H9 (cell line): ENCODE measurements around the gene FBXO22. TPM values are rescaled to one million over a fixed set of nuclear protein-coding genes. Genes with fewer than 3 reads are reported as not detected.

Source experiments
- DNase-seq: peaks from one replicate; pipeline ENCODE4 v3.0.0-alpha.2; 2017
- H2AFZ ChIP-seq: one replicate; pipeline ENCODE4 v1.6.1; 2013; ENCODE audit warnings: mild to moderate bottlenecking, low read length, control low read depth, moderate library complexity
- H2AK5ac ChIP-seq: 2 replicates; pipeline ENCODE4 v1.6.1; 2013; ENCODE audit warnings: low read length, control low read depth, mixed read lengths; ENCODE audit not compliant: insufficient read length
- H2BK120ac ChIP-seq: one replicate; pipeline ENCODE4 v1.6.1; 2013; ENCODE audit warnings: low read depth, mild to moderate bottlenecking, low read length, control low read depth, inconsistent platforms; ENCODE audit not compliant: poor library complexity, severe bottlenecking
- H2BK12ac ChIP-seq: 2 replicates; pipeline ENCODE4 v1.6.1; 2013; ENCODE audit warnings: low read length, control low read depth, mixed read lengths, low read depth; ENCODE audit not compliant: insufficient read length
- H2BK15ac ChIP-seq: 2 replicates; pipeline ENCODE4 v1.6.1; 2013; ENCODE audit warnings: low read depth, low read length, control low read depth
- H2BK20ac ChIP-seq: one replicate; pipeline ENCODE4 v1.6.1; 2013; ENCODE audit warnings: low read depth, mild to moderate bottlenecking, low read length, control low read depth, inconsistent platforms; ENCODE audit not compliant: poor library complexity, severe bottlenecking
- H2BK5ac ChIP-seq: 2 replicates; pipeline ENCODE4 v1.6.1; 2013; ENCODE audit warnings: low read length, control low read depth, mixed read lengths; ENCODE audit not compliant: insufficient read length
- H3K14ac ChIP-seq: 2 replicates; pipeline ENCODE4 v1.6.1; 2013; ENCODE audit warnings: low read length, control low read depth; ENCODE audit not compliant: insufficient read depth
- H3K18ac ChIP-seq: 2 replicates; pipeline ENCODE4 v1.6.1; 2013; ENCODE audit warnings: low read depth, mild to moderate bottlenecking, mixed read lengths, low read length, control low read depth; ENCODE audit not compliant: insufficient read length
- H3K23ac ChIP-seq: 2 replicates; pipeline ENCODE4 v1.6.1; 2013; ENCODE audit warnings: low read length, control low read depth, mixed read lengths, low read depth; ENCODE audit not compliant: insufficient read length
- H3K23me2 ChIP-seq: 2 replicates; pipeline ENCODE4 v1.6.1; 2013; ENCODE audit warnings: low read depth, mild to moderate bottlenecking, mixed read lengths, low read length, control low read depth; ENCODE audit not compliant: insufficient read length, poor library complexity, severe bottlenecking
- H3K27ac ChIP-seq: 2 replicates; pipeline ENCODE4 v1.5.1; 2013; ENCODE audit warnings: low read length, control low read depth, mixed read lengths, low read depth; ENCODE audit not compliant: insufficient read length
- H3K27me3 ChIP-seq: 2 replicates; pipeline ENCODE4 v1.6.1; 2013; ENCODE audit warnings: low read length, control low read depth, inconsistent platforms; ENCODE audit not compliant: insufficient read depth
- H3K4ac ChIP-seq: 2 replicates; pipeline ENCODE4 v1.6.1; 2013; ENCODE audit warnings: low read depth, mild to moderate bottlenecking, control low read depth, inconsistent platforms, low read length, moderate library complexity
- H3K4me1 ChIP-seq: 2 replicates; pipeline ENCODE4 v1.6.1; 2013; ENCODE audit warnings: low read length, control low read depth, inconsistent platforms; ENCODE audit not compliant: insufficient read depth
- H3K4me2 ChIP-seq: 2 replicates; pipeline ENCODE4 v1.6.1; 2013; ENCODE audit warnings: low read length, control low read depth, mixed read lengths; ENCODE audit not compliant: insufficient read length, insufficient read depth
- H3K56ac ChIP-seq: 2 replicates; pipeline ENCODE4 v1.6.1; 2013; ENCODE audit warnings: low read depth, mild to moderate bottlenecking, mixed read lengths, low read length, control low read depth; ENCODE audit not compliant: insufficient read length
- H3K79me1 ChIP-seq: 2 replicates; pipeline ENCODE4 v1.6.1; 2013; ENCODE audit warnings: low read depth, mild to moderate bottlenecking, moderate library complexity, low read length, control low read depth, inconsistent platforms; ENCODE audit not compliant: insufficient read depth, poor library complexity, severe bottlenecking
- H3K79me2 ChIP-seq: 2 replicates; pipeline ENCODE4 v1.6.1; 2013; ENCODE audit warnings: low read length, control low read depth, inconsistent platforms; ENCODE audit not compliant: insufficient read depth
- H3K9ac ChIP-seq: 2 replicates; pipeline ENCODE4 v1.6.1; 2013; ENCODE audit warnings: low read length, control low read depth, mixed read lengths; ENCODE audit not compliant: insufficient read length; ENCODE audit errors: extremely low read depth
- H3K9me3 ChIP-seq: one replicate; pipeline ENCODE4 v1.6.1; 2013; ENCODE audit warnings: low read depth, low read length, inconsistent platforms; ENCODE audit not compliant: control insufficient read depth
- H3T11ph ChIP-seq: one replicate; pipeline ENCODE4 v1.6.1; 2013; ENCODE audit warnings: mild to moderate bottlenecking, low read length, control low read depth, inconsistent platforms
- H4K20me1 ChIP-seq: one replicate; pipeline ENCODE4 v1.6.1; 2013; ENCODE audit not compliant: control insufficient read depth, insufficient read length, insufficient read depth
- H4K5ac ChIP-seq: 2 replicates; pipeline ENCODE4 v1.6.1; 2013; ENCODE audit warnings: low read depth, mild to moderate bottlenecking, mixed read lengths, low read length, control low read depth; ENCODE audit not compliant: insufficient read length
- H4K8ac ChIP-seq: replicated peaks from 2 replicates; pipeline ENCODE4 v1.6.1; 2013; ENCODE audit warnings: low read length, control low read depth, mixed read lengths, low read depth; ENCODE audit not compliant: insufficient read length
- H4K91ac ChIP-seq: 2 replicates; pipeline ENCODE4 v1.6.1; 2013; ENCODE audit warnings: low read depth, mild to moderate bottlenecking, moderate library complexity, mixed read lengths, low read length, control low read depth; ENCODE audit not compliant: insufficient read length
- H3K27ac Mint-ChIP-seq, 3 experiments: 2 replicates in 2 of 3; 3 replicates in 1 of 3; pipeline ENCODE4 v1.8.0; 2020 to 2021; ENCODE audit warnings: mixed read lengths in 3 of 3, mild to moderate bottlenecking in 1 of 3, moderate library complexity in 1 of 3
- H3K27me3 Mint-ChIP-seq: 2 replicates; pipeline ENCODE4 v1.8.0; 2021; ENCODE audit warnings: low read depth, mild to moderate bottlenecking, moderate library complexity, mixed read lengths
- H3K36me3 Mint-ChIP-seq, 3 experiments: 2 replicates in 2 of 3; 3 replicates in 1 of 3; pipeline ENCODE4 v1.8.0; 2020 to 2021; ENCODE audit warnings: low read depth in 3 of 3, mixed read lengths in 3 of 3; ENCODE audit not compliant: insufficient read depth in 1 of 3
- H3K4me1 Mint-ChIP-seq, 2 experiments: 2 replicates each; pipeline ENCODE4 v1.8.0; 2020; ENCODE audit warnings: mixed read lengths in 2 of 2
- H3K4me3 Mint-ChIP-seq, 2 experiments: 2 replicates in 1 of 2; 3 replicates in 1 of 2; pipeline ENCODE4 v1.8.0; 2020 to 2021; ENCODE audit warnings: mild to moderate bottlenecking in 2 of 2, mixed read lengths in 2 of 2, moderate library complexity in 1 of 2
- H3K9me3 Mint-ChIP-seq, 2 experiments: 2 replicates in 1 of 2; 3 replicates in 1 of 2; pipeline ENCODE4 v1.8.0; 2020; ENCODE audit warnings: mild to moderate bottlenecking in 2 of 2, mixed read lengths in 2 of 2, moderate library complexity in 1 of 2
- WGBS: extraction: QIAGEN DNeasy Blood & Tissue Kit; methylation state at CpG from one replicate; pipeline ENCODE4 v1.1.7; 2013; ENCODE audit warnings: missing lambda C conversion rate, low lambda C conversion rate, mixed read lengths; ENCODE audit not compliant: insufficient read length; ENCODE audit errors: extremely low coverage; 5-methylcytosine and 5-hydroxymethylcytosine counted together
- total RNA-seq: library from RNA; stranded (reverse); gene quantifications from 2 replicates; pipeline ENCODE4 v1.2.1, GENCODE V29; 2021
- TF ChIP-seq, protein P1 (sequence below): fragments of 200-600 bp; sonication (generic); conservative IDR thresholded peaks from 3 replicates; pipeline ENCODE4 v1.8.0; 2021; ENCODE audit warnings: antibody characterized with exemption, mild to moderate bottlenecking

The FBXO22 gene
- total RNA-seq, 1 experiment from 2014 or later, result 59.9 TPM

- Histone ChIP-seq H3K18ac (no peak overlapping the region), H3K9ac (no peak overlapping the region), H2BK120ac (no peak overlapping the region), H3K23me2 (no peaks in the 10 kb centered on the region), H3T11ph (no peak overlapping the region), H3K79me1 (no peaks in the 10 kb centered on the region), H2BK12ac (no peak overlapping the region), H4K5ac (no peak overlapping the region), H3K9me3 (no peaks in the 10 kb centered on the region), H2AK5ac (no peak overlapping the region), H3K4me2 (no peak overlapping the region), H3K4ac (no peak overlapping the region), H2BK20ac (no peak overlapping the region), H2BK5ac (no peak overlapping the region), H4K8ac (no peak overlapping the region), H2BK15ac (no peak overlapping the region), H3K56ac (no peak overlapping the region), H4K91ac (no peak overlapping the region), H3K79me2 (no peaks in the 10 kb centered on the region), H3K23ac (no peak overlapping the region), H3K4me1 (no peaks in the 10 kb centered on the region), H3K27me3 (no peaks in the 10 kb centered on the region), H3K27ac (no peak overlapping the region), H4K20me1 (no peaks in the 10 kb centered on the region), H2AFZ (no peak overlapping the region), H3K14ac (no peak overlapping the region)
- H3K4me3 Mint-ChIP-seq, result no peak overlapping the region
- no peak overlapping the region for H3K27ac Mint-ChIP-seq
- H3K27me3 Mint-ChIP-seq, result peaks cover 9% of the 10 kb centered on the region
- no peak for DNase-seq
- H3K9me3 Mint-ChIP-seq, result peaks cover 8 to 32% of the 10 kb centered on the region in 2 experiments
- no CpG with 5 or more reads among the region's 5 CpGs for WGBS
- H3K4me1 Mint-ChIP-seq, result no peaks in the 10 kb centered on the region
- peaks cover 13 to 27% (median 25%) of the 10 kb centered on the region in 3 experiments for H3K36me3 Mint-ChIP-seq
- TF ChIP-seq, protein P1, sequence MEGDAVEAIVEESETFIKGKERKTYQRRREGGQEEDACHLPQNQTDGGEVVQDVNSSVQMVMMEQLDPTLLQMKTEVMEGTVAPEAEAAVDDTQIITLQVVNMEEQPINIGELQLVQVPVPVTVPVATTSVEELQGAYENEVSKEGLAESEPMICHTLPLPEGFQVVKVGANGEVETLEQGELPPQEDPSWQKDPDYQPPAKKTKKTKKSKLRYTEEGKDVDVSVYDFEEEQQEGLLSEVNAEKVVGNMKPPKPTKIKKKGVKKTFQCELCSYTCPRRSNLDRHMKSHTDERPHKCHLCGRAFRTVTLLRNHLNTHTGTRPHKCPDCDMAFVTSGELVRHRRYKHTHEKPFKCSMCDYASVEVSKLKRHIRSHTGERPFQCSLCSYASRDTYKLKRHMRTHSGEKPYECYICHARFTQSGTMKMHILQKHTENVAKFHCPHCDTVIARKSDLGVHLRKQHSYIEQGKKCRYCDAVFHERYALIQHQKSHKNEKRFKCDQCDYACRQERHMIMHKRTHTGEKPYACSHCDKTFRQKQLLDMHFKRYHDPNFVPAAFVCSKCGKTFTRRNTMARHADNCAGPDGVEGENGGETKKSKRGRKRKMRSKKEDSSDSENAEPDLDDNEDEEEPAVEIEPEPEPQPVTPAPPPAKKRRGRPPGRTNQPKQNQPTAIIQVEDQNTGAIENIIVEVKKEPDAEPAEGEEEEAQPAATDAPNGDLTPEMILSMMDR, result no peak
Observed at GRCh38 chr15:75943246-75943645, 39.6 kb downstream of the FBXO22 start.
